ENCODE data around the gene EN2. TPM values are rescaled to one million over a fixed set of nuclear protein-coding genes. Genes with fewer than 3 reads are reported as not detected.

The EN2 gene
- total RNA-seq, 1 donor from 2014 or later, result not detected

DNA sequence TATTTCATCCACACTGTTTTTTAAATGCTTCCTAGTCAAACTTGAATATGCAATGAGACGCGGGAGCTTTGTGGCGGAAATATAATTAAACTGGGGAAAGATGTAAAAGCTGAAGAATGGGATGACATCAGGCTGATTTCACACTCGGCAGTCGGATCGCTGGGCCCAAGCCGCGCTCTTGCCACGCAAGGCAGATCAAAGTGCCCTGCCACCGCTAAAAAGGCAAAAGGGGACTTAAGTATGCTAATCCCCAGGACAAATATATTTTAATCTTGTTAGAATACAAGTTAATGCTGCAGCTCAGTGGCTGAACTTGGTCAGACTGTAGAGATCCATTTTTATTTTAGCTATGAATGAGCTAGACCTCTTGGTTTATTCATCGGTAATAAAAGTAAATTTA, 13.8 kb downstream of the EN2 start:
- intact Hi-C loops (cut with DNase I), result no loop called here
- no peak for DNase-seq (ENCODE audit: low spot score)

DNA sequence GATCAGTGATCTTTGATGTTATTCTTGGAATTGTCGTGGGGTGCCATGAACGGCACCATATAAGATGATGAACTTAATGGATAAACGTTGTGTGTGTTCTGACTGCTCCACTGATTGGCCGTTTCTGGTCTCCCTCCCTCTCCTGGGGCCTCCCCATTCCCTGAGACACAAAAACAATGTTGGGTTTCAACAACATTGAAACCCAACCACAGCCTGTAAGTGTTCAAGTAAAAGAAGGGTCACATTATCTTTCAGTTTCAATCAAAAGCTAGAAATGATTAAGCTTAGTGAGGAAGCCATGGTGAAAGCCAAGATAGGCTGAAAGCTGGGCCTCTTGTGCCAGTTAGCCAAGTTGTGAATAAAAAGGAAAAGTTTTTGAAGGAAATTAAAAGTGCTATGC, 19.5 kb downstream of the EN2 start:
- intact Hi-C loops (cut with DNase I), result no loop called here
- DNase-seq (ENCODE audit: low spot score), result no peak

DNA sequence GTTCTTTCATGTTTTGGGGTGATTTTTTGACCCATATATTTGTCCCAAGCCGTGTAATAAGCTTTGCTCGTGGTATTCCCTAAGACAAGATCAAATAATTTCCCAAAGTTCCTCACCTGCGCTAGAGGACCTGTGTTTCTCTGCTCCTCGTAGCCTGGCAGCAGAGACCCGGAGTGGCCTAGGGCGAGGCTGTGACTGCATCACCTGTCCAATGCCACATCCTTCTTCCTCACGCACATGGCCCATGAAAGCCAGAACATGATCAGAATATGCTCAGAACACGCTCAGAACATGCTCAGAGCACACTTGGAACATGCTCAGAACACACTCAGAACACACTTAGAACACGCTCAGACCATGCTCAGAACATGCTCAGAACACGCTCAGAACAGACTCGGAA, 23.8 kb downstream of the EN2 start:
- intact Hi-C loops (cut with DNase I), result no loop called here
- peak; percentile 31 for DNase-seq (ENCODE audit: low spot score)

DNA sequence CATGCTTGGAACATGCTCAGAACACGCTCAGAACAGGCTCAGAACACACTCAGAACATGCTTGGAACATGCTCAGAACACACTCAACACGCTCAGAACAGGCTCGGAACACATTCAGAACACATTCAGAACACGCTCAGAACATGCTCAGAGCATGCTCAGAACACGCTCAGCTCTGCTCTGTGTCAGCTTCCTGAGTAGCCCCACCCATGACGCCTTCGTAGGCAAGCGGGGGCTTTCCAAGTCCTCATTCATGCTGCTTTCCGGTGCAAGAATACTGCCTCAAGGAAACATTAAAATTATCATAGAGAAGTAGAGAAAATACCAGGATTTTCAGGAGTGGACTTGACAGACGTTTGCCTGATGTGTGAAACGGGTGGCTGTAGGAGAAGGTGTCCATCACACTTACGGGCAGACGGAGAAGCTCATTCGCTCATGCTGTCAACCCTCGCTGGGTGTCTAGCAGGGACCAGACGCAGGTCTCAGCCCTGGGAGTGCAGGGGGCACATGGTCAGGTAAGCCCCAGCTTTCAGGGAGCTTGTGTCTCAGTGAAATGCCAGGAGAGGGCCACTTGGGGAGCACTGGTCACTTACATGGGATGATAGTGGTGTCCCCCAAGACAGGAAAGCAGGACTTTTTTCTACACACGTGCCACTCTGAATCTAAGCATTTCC, 24.7 kb downstream of the EN2 start:
- DNase-seq (ENCODE audit: low spot score), result peak; percentile 24
- intact Hi-C loops (cut with DNase I), result no loop called here

DNA sequence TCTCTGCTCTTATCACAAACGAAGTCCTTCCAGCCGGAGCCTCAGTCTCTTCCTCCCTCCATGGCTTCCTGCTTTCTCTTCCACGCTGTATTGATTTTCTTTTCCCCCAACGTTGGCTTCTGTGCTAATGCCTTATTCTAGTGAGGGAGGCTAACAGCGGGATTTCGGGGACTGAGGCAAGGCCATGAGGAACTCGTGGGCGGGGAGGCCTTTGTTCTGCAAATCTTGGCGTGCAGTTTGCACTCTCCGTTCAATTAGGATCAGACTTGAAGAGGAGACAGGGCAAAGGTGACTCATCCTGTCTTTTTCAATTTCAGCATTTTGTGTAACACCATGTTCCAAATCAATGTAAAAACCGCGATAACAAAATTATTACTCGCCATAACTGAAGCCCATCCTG, 25.3 kb downstream of the EN2 start:
- intact Hi-C loops (cut with DNase I), result no loop called here
- DNase-seq (ENCODE audit: low spot score), result no peak

DNA sequence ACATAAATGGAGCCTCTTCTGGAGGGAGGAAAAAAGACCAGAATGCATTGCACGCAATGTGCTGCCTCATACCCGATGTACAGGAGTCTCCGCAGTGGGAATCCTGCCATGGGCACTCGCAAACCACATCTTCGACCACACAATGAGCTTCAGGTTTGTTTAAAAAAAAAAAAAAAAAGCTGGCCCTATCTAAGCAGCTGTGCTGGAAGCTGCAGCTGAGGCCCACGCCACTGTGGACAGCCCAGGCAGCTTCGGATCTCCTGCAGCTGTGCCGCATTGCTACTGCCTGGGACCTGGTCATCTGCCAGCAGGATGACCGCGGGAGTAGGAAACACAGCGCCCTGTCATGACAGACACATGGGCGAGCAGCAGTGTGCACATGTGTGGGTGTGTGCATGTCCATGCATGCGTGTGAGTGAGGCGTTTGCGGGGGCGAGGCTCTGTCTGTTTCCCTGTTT, 26.0 kb downstream of the EN2 start:
- peak; percentile 70 for DNase-seq (ENCODE audit: low spot score)
- intact Hi-C loops (cut with DNase I), result no loop called here

DNA sequence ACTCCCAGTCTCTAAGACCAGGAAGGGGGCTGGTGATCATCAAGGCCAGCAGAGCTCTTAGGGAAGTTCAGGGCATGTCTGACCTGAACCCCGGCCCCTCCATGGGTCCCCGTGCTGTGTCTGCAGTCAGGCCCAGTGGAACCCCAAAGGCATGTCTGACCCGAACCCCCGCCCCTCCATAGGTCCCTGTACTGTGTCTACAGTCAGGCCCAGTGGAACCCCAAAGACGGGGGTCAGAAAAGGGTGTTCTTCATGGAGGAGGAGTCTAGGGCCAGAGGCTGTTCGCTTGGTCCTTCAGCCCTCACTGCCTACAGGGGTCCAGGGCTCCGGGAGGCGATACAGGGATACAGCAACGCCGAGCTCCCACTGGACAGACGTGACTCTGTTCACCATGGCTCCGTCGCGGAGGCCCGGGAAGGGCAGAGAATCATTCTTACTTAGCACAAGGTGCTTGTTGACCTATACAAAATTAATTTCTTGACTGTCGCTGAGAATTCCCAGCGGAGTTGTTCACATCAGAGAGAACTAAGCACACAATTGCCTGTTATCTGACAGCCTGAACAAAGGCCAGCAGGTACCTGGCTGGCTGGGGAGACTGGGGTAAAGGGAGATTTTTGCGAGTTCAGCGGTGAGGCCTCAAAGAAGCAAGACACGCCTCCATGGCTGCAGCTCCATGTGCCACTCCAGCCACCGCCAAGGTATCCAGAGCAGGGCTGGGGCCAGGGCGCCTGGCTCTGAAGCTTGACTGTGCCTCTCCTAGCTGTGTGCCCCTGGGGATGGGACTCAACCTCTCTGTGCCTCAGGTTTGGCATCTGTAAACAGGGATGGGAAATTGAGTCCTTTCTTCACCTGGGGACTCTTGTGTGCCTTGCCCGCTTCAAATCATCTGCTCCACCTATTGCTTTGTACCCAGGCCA, 26.8 kb downstream of the EN2 start:
- peak; percentile 43 for DNase-seq (ENCODE audit: low spot score)
- intact Hi-C loops (cut with DNase I), result no loop called here

DNA sequence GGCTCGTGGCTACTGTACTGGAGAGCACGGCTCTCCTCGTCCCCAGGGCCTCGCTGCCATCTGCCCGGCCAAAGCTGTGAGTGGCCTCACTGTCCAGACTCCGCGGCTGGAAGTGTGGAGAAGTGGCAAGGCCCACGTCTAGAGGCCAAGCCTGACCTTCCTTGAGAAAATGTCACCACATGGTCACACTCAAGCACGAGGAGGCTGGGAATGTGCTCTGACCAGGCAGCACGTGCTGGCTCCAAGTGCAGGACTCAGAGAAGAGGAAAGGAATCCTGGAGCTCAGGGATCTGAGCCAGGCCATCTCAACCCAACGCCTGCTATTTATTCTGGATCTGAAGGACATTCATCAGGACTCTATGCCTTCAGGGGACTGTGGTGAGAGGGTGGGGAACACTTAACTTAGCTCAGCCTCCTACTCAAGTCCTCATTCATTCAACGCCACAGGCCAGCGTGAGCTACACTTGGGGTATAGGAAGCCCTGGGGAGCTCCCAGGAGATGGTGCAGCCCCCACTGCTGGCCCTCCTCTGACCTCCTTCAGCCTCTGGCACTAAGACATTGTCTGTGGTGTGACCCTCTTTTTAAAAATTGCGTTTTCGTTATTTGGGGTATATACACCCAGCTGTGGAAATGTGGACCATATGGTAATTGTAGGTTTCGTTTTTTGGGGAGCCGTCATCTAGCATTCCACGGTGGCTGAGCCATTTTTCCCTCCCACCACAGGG, 29.0 kb downstream of the EN2 start:
- intact Hi-C loops (cut with DNase I), result no loop called here

DNA sequence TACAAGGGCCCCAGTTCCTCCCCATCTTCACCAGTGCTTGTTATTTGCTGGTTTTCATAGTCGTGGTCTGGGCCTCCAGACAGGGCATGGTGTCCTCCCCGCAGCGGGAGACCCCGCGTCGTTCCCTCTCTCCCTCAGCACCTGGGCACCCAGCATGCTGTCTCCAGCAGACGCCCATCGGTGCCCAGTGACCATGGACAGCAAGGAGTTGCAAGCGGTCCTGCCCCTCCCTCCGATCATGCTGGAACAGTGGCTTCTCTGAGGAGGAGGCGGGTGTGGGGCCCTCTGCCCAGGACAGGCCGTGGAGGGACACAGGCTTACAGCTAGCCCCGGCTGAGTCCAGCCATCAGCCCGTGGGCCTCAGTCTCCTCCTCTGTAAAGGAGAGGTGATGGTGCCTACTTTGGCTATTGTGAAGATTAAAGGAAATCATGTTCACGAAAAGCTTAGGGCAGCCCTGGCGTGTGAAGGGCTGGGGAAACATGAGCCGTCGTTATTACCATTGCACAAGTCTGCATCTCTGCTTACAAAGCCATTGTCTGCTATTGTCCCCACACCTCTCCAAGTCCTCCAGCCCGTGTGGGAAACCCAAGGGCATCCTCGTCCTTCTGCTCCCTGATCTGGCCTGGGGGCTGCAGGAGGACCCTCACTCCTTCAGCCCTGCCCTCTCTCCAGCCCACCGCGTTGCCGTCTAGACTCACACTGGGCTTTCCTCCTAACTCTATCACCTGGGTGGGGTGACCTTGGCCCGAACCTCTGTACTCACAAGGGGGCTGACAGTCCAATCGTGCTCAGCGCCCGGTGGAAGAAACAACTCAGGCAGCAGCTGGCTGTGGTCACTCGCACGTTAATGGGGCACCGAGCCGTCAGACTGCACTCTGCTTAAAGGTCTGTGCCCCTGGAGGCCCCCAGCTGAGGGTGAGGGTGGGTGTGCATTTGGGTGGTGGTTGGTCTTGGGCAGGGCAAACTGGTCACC, 29.9 kb downstream of the EN2 start:
- no peak for DNase-seq (ENCODE audit: low spot score)
- intact Hi-C loops (cut with DNase I), result no loop called here

More for the DNA sequence above, 29.0 kb downstream of the EN2 start:
- no peak for DNase-seq (ENCODE audit: low spot score)

DNA sequence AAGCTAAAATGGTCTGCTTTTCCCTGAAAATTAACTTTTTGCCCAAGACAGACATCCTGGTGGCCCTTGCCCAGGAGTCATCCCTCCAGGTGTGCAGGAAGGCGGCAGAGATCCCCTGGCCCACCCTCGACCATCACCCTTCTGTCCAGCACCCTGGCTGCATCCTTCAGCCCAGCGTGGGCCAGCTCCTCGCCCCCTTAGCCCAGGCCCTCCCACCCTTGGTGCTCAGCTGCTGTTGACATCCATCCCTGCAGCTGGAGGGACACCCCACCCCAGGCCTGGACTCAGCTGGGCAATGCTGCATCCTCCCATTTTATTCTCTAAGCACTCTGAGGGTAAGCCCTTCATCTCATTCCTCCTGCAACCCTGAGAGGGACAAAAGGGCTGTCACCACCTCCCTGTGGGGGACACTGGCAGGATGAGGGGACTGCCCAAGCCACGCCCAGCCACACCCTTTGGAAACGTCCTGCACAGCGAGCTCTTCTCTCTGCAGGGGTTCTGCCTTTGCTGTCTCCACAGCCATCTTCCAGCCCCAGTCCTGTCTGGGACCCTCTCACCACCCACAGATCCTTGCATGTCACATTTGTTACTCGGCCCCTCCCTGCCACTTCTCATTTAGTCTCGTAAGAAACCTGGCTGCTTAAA, 30.7 kb downstream of the EN2 start:
- DNase-seq (ENCODE audit: low spot score), result no peak
- intact Hi-C loops (cut with DNase I), result no loop called here

DNA sequence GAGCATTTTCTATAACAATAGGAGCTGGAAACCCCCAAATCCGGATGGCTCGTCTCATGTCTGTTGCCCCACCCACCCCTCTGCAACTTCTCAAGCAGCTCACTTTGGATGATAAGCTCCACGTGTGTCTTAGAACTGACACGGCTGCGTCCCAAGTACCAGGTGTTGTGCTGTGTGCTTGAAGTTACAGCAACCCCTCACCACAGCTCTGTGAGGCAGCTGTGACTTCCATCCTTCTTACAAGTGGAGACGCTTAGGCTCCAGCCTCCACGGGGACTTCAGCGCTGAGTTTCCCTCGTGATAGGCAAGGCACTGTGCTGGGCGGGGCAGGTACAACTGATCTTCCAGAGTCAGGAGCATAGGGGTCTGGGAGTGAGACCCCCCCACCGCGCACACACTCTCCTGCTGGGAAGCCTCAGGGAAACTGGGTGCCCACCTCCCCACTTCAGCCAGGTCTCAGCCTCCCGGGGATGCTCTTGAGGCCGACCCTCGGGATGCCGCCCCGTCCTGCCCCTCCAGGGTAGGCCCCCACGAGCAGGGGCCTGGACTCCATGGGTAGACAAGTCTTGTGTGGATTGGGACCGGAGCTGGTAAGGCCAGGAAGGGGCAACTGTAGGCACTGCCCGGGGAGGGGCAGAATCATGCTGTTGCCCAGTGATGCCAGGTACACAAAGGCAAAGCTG, 31.4 kb downstream of the EN2 start:
- DNase-seq (ENCODE audit: low spot score), result no peak
- intact Hi-C loops (cut with DNase I), result no loop called here

DNA sequence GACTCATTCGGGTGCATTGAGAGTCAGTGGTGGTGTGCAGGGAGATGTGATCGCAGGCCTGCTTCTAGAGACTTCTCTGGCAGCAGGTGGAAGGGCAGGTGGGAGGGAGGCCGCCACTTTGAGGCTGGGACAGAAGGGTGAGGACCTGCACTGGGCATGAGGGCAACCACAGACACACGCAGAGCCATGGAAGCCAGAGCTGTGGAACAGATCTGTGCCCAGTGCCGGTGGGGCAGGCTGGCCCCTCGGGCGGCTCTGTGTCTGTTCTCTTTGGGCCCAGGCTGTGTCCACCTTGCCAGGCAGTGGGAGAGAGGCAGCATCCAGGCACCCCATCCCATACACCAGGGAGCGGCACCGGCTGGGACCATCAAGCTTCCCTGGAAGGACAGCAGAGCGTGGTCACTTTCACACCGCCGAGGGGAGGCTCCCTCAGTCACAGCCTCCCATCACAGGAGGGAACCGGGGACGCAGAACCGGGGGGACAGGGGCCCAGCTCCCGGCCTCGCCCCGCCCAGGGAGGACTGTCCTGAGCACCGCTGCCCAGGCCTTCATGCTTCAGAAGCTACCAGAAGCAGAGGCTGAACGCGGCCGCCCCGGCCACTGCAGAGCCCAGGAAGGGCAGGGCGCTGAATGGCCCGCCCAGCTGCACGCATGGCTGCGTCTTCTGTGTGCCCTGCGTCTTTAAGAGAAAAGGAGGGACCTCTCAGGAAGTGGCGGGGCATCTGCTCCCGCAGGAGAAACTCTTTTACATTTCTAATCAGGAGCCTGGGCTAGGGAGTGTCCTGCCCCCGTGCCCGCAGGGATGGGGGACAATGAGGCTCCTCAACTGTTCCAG, 32.1 kb downstream of the EN2 start:
- intact Hi-C loops (cut with DNase I), result no loop called here
- no peak for DNase-seq (ENCODE audit: low spot score)

DNA sequence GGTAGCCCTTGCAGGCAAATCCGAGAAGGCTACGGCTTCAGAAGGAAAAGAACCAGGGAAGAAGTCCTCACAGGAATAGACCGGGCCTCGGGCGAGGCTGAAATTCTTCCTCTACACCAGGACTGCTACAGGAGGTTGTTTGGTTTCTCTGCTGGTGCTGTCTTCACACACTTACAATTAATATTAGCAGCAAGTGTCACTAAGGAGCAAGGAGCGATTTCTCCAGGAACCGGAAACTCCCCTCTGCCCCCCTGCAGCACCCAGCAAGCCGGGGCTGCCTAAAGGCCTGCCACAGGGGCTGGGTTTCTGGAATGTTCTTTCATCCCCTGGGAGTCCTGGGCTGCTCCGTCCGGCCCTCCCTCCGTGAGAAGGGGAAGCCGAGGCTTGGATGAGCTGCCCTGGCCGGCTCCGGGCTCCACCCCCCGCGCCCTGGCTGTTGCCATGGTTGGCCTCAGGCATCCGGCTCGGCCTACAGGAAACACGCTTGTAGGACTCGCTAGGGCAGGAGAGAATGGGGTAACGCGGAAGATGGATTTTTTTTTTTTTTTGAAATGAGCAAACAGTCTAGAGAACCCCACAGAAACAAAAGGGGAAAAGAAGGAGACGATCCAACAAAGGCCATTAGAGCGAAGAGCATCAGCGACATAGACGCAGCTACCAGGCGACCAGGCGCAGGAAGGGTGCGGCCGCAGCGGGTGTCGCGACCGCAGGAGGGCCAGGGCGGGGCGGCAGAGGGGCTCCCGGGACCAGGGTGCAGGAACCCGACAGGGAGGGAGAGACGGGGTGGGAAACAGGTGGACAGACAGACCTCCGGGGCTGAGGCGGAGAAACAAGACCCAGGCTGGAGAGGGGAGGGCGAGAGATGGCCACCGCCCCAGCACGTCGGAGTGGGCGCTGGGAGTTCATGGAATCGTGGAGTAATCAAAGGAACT, 33.0 kb downstream of the EN2 start:
- no peak for DNase-seq (ENCODE audit: low spot score)
- intact Hi-C loops (cut with DNase I), result no loop called here

DNA sequence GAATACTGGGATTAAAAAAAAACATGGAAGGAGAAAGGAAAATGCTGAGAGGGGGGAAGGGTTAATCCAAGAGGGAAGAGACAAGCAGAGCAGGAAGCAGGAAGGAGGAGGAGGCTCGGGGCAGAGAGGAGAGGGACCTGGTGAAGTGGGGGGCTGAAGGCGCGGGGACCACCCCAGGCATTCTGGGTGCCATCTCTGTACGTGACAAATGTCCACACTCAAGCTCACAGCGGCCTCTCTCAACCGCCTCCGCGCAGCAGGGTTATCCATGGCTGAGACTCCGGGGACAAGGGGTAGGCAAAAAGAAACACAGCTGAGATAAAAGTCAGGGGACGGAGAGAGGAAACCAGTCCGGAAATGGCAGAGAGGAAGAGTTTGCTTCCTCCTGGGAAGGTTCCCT, 33.9 kb downstream of the EN2 start:
- intact Hi-C loops (cut with DNase I), result no loop called here
- DNase-seq (ENCODE audit: low spot score), result no peak

DNA sequence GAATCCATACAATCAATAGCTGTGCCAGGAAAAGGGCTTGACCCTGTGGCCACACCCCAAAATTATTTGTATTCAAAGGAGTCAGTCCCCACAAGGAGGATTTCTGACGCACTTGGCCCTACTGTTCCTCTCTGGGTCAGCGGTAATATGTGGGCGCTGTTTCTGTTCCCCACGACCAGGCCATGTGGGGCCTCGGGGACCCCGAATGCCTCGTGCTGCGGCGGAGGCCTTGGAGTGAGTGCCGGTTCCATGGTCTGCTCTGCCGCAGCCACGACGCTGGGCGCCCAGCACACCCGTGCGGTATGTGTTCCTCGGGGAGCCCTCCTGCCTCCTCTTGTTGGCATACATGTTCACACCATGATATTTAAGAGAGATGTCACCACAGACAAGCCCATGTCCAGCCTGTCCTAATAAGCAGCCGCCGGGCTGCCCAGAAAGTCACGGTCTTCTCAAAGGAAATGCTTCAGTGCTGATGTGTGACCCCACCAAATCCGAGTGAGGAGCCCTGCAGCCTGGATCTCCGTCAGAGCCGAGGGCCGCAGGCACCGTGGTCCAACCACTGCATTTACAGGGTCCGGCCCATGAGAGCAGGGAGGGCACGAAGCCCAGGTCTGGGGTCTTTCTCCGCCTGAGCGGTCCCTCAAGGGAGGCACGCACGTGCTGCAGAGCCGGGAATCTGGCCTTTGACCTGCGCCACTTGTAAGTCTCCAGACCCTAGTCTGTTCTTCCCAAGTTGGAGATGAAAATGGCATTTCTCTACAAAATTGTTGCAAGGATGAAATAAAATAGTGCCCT, 36.0 kb downstream of the EN2 start:
- peak; percentile 70 for DNase-seq (ENCODE audit: low spot score)
- intact Hi-C loops (cut with DNase I), result no loop called here

Data from cardiac septum (tissue), 1 donor.